ENCODE data around the gene ZSCAN5C.
"Not testable (repeated sequence)": the region's sequence is repeated elsewhere in the genome, so short reads cannot be mapped to it uniquely, and the experiment has no call there.

Gene ZSCAN5C

DNA sequence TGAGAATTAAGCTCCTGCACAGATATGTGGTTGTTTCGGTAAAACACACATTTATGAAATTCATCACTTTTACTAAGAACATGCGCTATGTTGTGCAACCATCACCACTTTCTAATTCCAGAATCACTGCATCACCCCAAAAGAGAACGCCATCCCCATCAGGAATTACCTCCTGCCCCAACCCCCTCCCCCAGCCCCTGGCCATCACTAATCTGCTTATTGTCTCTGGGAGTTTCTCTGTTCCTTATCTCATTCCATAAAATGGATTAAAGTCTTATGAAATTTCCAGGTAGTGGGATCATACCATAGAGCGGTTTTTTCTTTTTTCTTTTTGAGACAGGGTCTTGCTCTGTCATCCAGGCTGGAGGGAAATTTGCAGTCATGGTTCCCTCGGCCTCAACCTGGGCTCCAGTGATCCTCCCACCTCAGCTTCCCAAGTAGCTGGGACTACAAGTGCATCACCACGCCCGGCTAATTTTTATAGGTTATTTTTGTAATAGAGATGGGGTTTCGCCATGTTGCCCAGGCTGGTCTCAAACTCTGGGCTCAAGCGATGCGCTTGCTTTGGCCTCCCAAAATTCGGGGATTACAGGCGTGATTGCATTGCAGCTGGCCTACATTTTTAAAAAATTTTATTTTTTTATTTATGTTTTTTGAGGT lies 8.0 kb upstream of the ZSCAN5C start:
- DNase-seq: no peak

DNA sequence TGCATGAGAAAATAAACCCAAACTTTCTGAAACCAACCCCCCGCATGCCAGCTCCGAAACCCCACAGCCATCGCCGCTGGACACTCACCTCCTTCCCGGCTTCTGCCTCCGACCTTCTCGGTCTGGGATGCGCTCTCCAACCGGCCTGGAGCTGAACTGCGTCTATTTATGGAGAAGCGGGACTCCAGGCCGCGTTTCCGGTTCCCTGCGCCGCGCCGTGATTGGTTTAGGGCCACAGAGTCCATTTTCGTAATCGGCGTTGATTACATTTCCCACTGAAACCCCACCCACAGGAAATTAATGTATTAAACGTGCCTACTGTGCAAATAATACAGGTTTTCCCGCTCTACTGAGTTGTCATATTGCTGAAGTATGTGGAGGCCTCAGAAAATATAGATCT lies 4.4 kb upstream of the ZSCAN5C start, which contains the start of gene ZSCAN5B:
ZSCAN5B (minus strand) TSS at position 138 of the 400 bp plus-strand sequence. CDS start 4,731 bp downstream, outside the sequence.
- not testable (repeated sequence) for DNase-seq

DNA sequence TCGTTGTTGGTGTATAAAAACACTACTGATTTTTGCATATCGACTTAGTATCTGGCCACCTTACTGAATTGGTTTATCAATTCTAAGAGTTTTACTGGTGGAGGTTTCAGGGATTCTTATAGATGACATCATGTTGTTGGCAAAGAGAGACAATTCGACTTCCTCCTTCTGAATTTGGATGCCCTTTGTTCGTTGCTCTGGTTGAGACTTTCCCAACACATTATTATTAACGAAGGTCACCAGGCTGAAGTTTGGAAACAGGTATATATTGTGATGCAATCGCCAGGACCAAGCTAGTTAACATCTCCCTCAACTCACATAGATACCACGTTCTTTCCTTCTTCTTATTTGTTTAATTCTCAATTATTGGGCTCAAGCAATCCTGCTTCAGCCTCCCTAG lies 2.4 kb upstream of the ZSCAN5C start:
- DNase-seq: no peak

DNA sequence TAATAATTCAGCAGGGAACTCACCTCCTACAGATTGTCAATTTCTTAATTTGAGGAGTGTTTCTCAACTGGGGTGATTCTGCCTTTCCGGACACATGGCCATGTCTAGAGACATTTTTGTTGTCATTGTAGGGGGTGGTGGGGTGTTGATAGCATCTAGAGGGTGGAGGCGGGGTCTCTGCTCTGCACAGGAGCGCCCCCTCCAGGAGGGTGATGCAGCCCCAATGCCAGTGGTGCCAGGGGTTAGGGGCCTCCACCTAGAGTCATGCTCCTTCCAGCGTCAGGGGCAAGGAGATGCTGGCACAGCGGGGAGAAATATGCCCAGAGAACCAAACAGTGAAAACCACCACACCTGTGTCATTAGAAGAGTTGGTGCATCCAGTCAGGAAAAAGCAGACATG lies 5.5 kb downstream of the ZSCAN5C start:
- DNase-seq: not testable (repeated sequence)

DNA sequence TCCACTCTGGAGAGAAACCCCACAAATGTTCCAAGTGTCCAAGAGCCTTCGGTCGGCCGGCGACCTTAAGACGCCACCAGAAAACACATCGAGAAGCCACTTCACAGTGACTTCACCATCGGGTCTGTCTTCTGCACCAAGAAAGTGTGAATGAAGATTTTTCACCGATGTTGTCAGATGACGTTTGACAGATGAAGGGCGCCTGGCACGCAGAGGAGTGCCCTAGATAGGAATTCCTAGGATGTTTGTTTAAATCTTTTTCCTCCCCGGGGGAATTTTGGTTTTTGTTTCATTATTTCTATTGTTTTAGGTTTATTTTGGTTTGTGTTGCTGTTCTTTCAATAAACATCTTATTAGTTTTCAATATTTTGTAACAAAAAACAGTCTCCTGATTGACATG lies 7.0 kb downstream of the ZSCAN5C start:
- DNase-seq: no peak

DNA sequence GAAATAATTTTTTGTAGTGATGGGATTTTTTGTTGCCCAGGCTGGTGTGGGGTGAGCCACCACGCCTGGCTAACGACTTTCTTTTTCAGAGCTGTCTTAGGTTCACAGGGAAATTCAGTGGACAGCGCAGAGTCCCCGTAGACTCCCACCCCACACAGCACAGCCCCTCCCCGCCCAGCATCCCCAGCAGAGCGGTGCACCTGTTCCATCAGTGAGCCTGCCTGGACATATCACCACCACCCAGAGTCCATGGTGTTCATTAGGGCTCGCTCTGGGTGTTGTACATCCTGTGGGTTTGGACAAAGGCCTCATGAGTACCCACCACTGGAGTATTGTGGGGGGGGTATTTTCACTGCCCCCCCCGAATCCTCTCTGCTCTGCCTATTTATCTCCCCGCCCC lies 8.0 kb downstream of the ZSCAN5C start:
- DNase-seq: not testable (repeated sequence)

DNA sequence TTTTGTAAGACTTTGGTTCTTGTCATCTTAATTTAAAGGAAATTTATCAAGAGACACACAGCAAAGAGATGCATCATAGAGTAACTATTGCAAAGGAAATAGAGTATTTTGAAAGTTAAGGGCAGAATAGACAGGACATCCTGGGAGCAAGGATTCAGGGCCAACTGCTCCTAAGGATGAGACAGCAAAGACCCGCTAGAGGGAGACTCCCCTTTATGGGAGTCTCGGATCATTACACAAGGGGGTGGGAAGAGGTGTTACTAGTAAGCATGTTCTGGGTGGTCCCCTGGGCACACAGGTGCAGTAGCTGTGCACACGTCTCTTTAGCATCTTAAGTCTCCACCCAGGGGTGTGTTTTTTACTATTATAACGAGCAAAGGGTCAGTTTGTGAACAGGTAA lies 9.6 kb downstream of the ZSCAN5C start:
- DNase-seq: no peak

DNA sequence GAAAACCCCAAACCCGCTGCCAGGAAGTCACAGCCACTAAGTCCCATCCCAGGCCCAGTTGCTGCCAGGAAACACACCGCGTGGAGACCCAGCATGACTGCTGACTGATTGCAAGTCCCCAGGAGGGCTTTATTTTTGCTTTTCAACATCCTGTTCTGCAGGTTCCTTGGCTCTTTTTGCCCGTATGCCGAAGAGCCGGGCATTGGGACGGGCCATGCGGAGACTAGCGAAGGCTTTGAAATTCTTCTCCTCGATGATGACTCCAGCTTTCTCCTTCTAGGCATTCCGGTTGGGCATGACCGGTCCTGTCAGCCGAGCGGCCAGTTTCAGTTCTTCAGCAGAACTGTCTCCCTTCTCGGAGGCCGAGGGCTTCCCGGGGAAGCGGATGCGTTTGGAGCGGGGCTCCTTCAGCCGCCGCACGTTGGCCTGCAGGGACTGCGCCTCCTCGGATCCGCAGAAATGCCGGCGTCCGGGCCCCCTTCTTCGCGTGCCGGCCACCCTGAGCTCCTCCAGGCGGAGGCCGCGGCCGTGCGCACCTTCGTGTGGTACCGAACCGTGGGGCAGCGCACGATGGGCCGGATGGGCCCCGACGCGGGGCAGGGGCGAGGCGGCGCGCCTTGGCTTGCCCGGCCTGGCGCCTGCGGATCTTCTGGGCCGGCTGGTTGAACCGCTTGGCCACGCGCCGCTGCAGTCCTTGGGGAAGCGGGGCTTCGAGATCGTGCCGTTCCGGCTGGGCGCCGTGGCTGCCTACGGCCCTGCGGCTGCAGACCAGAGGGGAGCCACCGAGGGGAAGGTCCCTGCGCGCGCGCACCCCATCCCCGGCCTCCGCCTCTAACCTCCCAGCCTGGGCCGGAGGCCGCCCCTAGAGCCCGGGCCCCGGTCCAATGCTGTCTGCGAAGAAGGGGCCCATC lies 15.2 kb downstream of the ZSCAN5C start:
- no peak for DNase-seq

DNA sequence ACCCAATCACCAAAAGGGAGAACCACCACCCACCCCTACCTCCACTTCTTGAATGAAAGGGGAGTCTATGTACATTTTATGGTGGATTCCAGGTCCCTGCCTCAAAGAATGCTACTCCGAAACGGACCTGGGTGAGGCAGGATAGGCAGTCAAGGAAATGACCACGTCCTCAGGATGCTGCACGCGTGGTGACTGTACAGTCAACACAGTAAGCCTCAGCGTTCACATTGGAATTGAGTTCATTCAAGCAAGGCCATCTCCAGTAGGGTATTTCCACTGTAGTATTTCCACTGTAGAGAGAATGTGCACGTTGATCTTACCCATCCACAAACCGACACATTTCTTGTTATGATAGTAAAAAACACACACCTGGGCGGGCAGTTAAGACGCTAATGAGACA lies 16.9 kb downstream of the ZSCAN5C start:
- DNase-seq: no peak

DNA sequence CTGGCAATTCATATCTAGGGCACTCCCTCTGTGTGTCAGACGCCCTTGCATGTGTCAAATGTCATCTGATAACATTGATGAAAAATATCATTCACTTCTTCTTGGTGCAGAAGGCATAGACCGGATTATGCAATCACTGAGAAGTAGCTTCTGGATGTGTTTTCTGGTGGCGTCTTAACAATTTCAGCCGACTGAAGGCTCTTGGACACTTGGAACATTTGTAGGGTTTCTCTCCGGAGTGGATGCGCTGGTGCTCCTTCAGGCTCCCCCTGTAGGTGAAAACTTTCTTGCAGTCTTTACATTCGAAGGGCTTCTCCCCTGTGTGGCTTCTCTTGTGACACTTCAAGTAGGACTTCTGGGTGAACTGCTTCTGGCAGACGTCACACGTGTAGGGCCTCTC lies 19.4 kb downstream of the ZSCAN5C start:
- DNase-seq: not testable (repeated sequence)

DNA sequence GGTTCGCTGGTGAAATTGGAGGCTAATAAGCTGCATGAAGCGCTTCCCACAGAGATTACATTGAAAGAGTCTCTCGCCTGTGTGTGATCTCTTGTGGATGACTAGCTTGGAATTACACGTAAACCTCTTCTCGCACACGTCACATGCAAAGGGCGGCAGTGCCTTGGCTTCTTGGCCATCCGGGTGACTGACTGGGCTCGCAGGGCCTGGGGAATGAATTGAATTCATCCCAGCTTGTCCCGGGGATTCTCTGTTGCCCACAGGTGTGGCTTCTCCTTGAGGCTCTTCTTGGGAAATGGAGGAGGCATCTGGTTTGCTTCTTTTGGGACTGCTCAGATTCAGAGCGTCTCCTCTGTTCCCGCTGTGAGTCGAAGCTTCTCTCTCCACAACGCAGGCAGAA lies 19.8 kb downstream of the ZSCAN5C start:
- no peak for DNase-seq

DNA sequence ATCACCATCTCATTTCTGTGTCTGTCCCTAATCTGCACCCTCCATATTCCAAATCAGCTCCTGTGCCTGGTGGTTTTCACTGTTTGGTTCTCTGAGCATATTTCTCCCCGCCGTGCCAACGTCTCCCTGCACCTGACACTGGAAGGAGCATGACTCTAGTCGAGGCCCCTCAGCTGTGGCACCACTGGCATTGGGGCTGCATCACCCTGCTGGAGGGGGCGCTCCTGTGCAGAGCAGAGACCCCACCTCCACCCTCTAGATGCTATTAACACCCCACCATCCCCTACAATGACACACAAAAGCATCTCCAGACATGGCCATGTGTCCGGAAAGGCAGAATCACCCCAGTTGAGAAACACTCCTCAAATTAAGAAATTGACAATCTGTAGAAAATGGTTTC lies 20.8 kb downstream of the ZSCAN5C start:
- no peak for DNase-seq

DNA sequence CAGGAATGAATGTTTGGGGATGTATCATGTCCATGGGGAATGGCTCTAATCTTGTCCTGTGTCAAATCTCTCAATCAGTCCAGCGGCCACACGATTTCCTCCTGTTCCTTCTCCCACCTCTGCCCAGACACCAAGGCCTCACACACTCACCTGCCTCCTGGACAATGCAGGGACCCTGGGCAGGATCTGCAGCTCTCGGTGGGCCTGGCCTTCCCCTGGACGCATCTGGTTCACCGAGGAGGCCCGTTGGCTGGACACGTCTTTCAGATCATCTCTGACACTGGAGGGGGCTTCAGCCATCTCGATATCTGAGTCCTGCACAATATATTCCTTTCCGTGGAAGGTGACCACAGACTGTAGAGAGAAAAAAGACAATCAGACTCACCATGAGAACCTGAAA lies 21.4 kb downstream of the ZSCAN5C start:
- no peak for DNase-seq

DNA sequence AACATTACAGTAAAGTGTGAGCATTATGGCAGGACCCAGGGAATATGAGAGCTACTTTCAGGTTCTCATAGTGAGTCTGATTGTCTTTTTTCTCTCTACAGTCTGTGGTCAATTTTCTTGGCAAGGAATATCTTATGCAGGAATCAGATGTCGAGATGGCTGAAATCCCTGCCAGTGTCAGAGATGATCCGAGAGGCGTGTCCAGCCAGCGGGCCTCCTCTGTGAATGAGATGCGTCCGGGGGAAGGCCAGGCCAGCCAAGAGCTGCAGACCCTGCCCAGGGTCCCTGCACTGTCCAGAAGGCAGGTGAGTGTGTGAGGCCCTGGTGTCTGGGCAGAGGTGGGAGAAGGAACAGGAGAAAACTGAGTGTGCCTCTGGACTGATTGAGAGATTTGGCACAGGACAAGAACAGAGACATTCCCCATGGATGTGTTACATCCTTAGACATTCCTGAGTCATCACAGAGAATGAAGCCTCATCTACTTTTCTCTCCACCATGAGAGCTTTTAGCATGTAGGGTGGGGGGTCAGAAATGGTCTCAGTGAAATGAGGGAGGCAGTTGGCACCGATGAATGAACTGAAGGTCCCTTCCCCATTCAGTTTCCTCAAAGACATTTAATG lies 43.2 kb downstream of the ZSCAN5C start:
- no peak for DNase-seq

DNA sequence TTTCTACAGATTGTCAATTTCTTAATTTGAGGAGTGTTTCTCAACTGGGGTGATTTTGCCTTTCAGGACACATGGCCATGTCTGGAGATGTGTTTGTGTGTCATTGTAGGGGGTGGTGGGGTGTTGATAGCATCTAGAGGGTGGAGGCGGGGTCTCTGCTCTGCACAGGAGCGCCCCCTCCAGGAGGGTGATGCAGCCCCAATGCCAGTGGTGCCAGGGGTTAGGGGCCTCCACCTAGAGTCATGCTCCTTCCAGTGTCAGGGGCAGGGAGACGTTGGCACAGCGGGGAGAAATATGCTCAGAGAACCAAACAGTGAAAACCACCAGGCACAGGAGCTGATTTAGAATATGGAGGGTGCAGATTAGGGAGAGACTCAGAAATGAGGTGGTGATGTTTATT lies 43.7 kb downstream of the ZSCAN5C start:
- DNase-seq: not testable (repeated sequence)

DNA sequence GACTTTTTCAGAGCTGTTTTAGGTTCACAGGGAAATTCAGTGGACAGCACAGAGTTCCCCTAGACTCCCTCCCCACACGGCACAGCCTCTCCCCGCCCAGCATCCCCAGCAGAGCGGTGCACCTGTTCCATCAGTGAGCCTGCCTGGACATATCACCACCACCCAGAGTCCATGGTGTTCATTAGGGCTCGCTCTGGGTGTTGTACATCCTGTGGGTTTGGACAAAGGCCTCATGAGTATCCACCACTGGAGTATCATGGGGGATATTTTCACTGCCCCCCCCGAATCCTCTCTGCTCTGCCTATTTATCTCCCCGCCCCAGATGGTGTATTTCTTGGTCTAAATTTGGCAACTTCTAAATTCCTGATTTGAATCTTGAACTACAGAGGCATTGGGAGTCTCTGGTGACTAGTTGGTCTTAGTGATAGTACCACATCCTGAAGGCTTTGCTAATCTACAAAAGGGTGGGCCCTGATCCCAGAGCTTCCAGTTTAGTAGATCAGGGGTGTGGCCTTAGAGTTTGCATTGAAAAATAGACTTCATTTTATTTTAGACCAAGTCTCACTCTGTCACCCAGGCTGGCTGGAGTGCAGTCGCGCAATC lies 46.8 kb downstream of the ZSCAN5C start:
- not testable (repeated sequence) for DNase-seq

DNA sequence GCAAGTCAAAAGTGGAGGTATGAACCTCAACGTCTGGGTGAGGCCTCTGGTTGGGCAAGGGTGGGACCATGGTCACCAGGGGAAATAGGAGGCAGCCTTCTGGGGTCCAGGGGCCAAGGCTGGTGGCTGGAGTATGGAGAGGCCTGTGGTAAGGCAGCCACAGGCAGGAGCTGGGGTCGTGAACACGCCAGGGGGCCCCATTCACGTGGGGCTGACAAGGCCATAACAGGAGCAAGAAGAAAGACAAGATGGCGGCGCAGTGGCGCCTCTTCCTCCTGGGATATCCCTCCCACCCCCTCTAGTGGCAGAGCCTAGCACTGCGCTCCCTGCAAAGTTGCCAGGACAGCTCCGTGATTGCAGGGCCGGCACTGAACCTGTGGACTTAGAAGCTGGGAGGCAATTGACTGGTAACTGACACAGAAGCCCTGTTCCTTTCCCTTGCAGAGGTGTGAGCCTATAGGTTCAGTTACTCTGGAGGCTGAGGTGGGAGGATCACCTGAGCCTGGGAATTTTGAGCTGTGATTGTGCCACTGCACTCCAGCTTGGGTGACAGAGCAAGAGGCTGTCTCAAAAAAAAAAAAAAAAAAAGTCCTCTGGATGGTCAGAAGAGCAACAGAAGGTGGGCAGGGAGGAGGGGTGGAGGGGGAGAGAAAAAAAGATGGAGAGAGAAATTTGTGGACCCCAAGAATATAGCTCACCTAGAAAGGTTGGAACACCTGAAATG lies 50.8 kb downstream of the ZSCAN5C start:
- DNase-seq: peak; percentile 66 to 73

DNA sequence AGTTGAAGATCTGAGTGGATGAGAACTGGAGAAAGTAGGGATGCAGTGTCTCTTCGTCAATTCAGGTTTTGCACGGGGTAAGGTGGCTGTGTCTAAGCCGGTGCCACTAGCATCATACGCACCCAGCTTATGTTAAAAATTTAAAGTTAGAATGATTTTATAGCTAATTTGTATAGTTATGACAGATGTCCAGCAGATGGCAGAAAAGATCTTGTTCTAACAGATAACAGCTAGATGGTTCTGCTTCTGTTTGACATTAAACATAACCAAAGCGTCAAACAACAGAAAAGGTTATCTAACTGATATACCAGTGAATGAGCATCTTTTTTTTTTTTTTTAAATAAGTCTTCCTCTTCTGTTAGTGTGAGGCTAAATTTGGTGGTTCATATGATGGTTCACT lies 51.7 kb downstream of the ZSCAN5C start:
- DNase-seq: peak in 1 of 2 donors; percentile 60

DNA sequence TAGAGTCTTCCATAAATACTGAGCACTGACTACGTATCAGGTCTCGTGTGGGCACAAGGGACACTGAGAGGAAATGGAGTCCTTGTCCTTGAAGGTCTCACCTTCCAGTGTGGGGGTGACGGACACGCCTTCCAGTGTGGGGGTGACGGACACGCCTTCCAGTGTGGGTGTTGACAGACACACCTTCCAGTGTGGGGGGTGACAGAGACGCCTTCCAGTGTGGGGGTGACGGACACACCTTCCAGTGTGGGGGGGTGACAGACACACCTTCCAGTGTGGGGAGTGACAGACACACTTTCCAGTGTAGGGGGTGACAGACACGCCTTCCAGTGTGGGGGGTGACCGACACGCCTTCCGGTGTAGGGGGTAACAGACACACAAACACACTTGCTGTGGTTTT lies 56.2 kb downstream of the ZSCAN5C start:
- no peak for DNase-seq
